IPS DF 4.7 (cell line): ENCODE measurements around the gene YTHDC1.
"Not testable (repeated sequence)": the region's sequence is repeated elsewhere in the genome, so short reads cannot be mapped to it uniquely, and the experiment has no call there.

Experiments
- DNase-seq: peaks from one replicate; pipeline ENCODE4 v3.0.0-alpha.2; 2013; ENCODE audit warnings: low spot score; ENCODE audit errors: extremely low read depth

Gene YTHDC1

GRCh38 chr4:68297137-68297536 lies 52.8 kb downstream of the YTHDC1 start:
- DNase-seq: no peak

- no peak for DNase-seq
Measured at GRCh38 chr4:68291256-68291655, 58.6 kb downstream of the YTHDC1 start.

GRCh38 chr4:68288393-68288740 lies 61.5 kb downstream of the YTHDC1 start:
- no peak for DNase-seq

- no peak for DNase-seq
Measured at GRCh38 chr4:68287704-68288392, 62.0 kb downstream of the YTHDC1 start.

GRCh38 chr4:68283714-68284113 lies 66.2 kb downstream of the YTHDC1 start:
- DNase-seq: no peak

GRCh38 chr4:68283095-68283494 lies 66.8 kb downstream of the YTHDC1 start:
- DNase-seq: no peak

- DNase-seq: not testable (repeated sequence)
Measured at GRCh38 chr4:68281796-68282740, 67.8 kb downstream of the YTHDC1 start.

GRCh38 chr4:68278029-68278428 lies 71.9 kb downstream of the YTHDC1 start:
- no peak for DNase-seq

GRCh38 chr4:68277627-68278026 lies 72.3 kb downstream of the YTHDC1 start:
- DNase-seq: no peak

GRCh38 chr4:68272860-68273259 lies 77.0 kb downstream of the YTHDC1 start:
- DNase-seq: no peak

GRCh38 chr4:68272380-68272779 lies 77.5 kb downstream of the YTHDC1 start:
- no peak for DNase-seq

GRCh38 chr4:68271851-68272357 lies 78.0 kb downstream of the YTHDC1 start:
- DNase-seq: no peak

GRCh38 chr4:68267433-68267944 lies 82.4 kb downstream of the YTHDC1 start:
- DNase-seq: no peak

GRCh38 chr4:68264875-68265565 lies 84.9 kb downstream of the YTHDC1 start:
- DNase-seq: no peak
